SK-N-SH treated with all-trans-retinoic acid at 6 μM for 48 hours (cell line): ENCODE results near the gene MRPL16.

Source experiments
- ARNTL ChIP-seq: fragments of 450-650 bp; formaldehyde crosslinking; IDR thresholded peaks from 2 replicates; pipeline ENCODE4 v1.5.0; 2020; ENCODE audit warnings: low read depth, mild to moderate bottlenecking, moderate library complexity, borderline replicate concordance
- BACH2 ChIP-seq: fragments of 250-450 bp; sonication (Bioruptor Pico); IDR thresholded peaks from 2 replicates; pipeline ENCODE4 v1.9.0; 2021; ENCODE audit warnings: mild to moderate bottlenecking, borderline replicate concordance
- ISL1 ChIP-seq: fragments of 250-450 bp; sonication (Bioruptor Pico); IDR thresholded peaks from 2 replicates; pipeline ENCODE4 v2.1.2; 2022; ENCODE audit warnings: mild to moderate bottlenecking, moderate library complexity
- OSR1 ChIP-seq: fragments of 250-450 bp; sonication (Bioruptor Pico); IDR thresholded peaks from 2 replicates; pipeline ENCODE4 v1.8.0; 2022; ENCODE audit warnings: moderate library complexity, mild to moderate bottlenecking, inconsistent platforms
- RARB ChIP-seq: fragments of 250-450 bp; sonication (Bioruptor Pico); IDR thresholded peaks from 2 replicates; pipeline ENCODE4 v1.8.0; 2021; ENCODE audit warnings: mild to moderate bottlenecking, moderate library complexity
- TCF4 ChIP-seq: fragments of 250-450 bp; sonication (Bioruptor Pico); IDR thresholded peaks from 2 replicates; pipeline ENCODE4 v1.8.0; 2021; ENCODE audit warnings: mild to moderate bottlenecking, moderate library complexity, borderline replicate concordance
- TOX ChIP-seq: fragments of 250-450 bp; sonication (Bioruptor Pico); IDR thresholded peaks from 2 replicates; pipeline ENCODE4 v1.8.0; 2021; ENCODE audit warnings: mild to moderate bottlenecking, moderate library complexity, borderline replicate concordance
- ZFP3 ChIP-seq: fragments of 250-450 bp; sonication (Bioruptor Pico); IDR thresholded peaks from 2 replicates; pipeline ENCODE4 v1.5.0; 2020; ENCODE audit warnings: mild to moderate bottlenecking, moderate library complexity
- ZFP30 ChIP-seq: fragments of 450-650 bp; formaldehyde crosslinking; IDR thresholded peaks from 2 replicates; pipeline ENCODE4 v1.5.0; 2022; ENCODE audit warnings: mild to moderate bottlenecking, moderate library complexity
- ZNF70 ChIP-seq: fragments of 450-650 bp; formaldehyde crosslinking; IDR thresholded peaks from 2 replicates; pipeline ENCODE4 v1.5.0; 2020; ENCODE audit warnings: mild to moderate bottlenecking, moderate library complexity
- ZNF8 ChIP-seq: fragments of 450-650 bp; formaldehyde crosslinking; IDR thresholded peaks from 2 replicates; pipeline ENCODE4 v1.5.0; 2020; ENCODE audit warnings: mild to moderate bottlenecking, moderate library complexity
- TF ChIP-seq, protein P1 (sequence below): fragments of 250-450 bp; sonication (Bioruptor Pico); IDR thresholded peaks from 2 replicates; pipeline ENCODE4 v1.8.0; 2020; ENCODE audit warnings: mild to moderate bottlenecking, moderate library complexity, borderline replicate concordance
- TF ChIP-seq, protein P2 (sequence below): fragments of 250-450 bp; sonication (Bioruptor Pico); IDR thresholded peaks from 2 replicates; pipeline ENCODE4 v1.5.1; 2021; ENCODE audit warnings: mild to moderate bottlenecking, moderate library complexity

DNA sequence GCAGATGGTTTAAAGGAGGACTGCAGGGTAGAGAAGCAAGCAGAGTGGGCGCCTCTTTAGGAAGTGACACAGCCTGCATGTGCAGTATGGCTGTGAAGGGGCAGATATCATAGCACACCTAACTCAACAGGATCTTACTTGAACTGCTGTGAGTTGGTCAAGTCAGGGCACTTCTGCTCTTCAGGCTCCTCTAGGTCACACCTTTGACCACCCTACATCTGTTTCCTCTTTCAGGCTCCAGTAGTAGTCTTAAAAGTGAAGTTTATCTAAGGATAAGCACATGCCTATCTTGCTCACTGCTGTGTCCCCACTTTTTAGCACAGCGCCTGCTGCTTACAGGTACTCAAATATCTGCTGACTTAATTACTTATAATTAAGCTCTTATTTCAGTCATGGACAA is 6.5 kb downstream of the MRPL16 start:
- TF ChIP-seq OSR1 (CRISPR knock-in tag) (no peak), ZFP30 (CRISPR knock-in tag) (no peak), ZFP3 (no peak), ZNF70 (CRISPR knock-in tag) (no peak), ZNF8 (CRISPR knock-in tag) (no peak), ARNTL (CRISPR knock-in tag) (no peak), RARB (no peak), BACH2 (no peak), ISL1 (CRISPR knock-in tag) (no peak), TOX (CRISPR knock-in tag) (no peak), TCF4 (CRISPR knock-in tag) (no peak)
- TF ChIP-seq, protein P1, sequence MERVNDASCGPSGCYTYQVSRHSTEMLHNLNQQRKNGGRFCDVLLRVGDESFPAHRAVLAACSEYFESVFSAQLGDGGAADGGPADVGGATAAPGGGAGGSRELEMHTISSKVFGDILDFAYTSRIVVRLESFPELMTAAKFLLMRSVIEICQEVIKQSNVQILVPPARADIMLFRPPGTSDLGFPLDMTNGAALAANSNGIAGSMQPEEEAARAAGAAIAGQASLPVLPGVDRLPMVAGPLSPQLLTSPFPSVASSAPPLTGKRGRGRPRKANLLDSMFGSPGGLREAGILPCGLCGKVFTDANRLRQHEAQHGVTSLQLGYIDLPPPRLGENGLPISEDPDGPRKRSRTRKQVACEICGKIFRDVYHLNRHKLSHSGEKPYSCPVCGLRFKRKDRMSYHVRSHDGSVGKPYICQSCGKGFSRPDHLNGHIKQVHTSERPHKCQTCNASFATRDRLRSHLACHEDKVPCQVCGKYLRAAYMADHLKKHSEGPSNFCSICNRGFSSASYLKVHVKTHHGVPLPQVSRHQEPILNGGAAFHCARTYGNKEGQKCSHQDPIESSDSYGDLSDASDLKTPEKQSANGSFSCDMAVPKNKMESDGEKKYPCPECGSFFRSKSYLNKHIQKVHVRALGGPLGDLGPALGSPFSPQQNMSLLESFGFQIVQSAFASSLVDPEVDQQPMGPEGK (CRISPR knock-in tag) = no peak
- TF ChIP-seq, protein P2, sequence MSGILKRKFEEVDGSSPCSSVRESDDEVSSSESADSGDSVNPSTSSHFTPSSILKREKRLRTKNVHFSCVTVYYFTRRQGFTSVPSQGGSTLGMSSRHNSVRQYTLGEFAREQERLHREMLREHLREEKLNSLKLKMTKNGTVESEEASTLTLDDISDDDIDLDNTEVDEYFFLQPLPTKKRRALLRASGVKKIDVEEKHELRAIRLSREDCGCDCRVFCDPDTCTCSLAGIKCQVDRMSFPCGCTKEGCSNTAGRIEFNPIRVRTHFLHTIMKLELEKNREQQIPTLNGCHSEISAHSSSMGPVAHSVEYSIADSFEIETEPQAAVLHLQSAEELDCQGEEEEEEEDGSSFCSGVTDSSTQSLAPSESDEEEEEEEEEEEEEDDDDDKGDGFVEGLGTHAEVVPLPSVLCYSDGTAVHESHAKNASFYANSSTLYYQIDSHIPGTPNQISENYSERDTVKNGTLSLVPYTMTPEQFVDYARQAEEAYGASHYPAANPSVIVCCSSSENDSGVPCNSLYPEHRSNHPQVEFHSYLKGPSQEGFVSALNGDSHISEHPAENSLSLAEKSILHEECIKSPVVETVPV (CRISPR knock-in tag) = no peak
